Measurements from ENCODE around the gene ARHGEF7.

GRCh38 chr13:111156421-111156820 is 41.3 kb downstream of the ARHGEF7 start:
- TF ChIP-seq CTCF (IDR thresholded peaks at IDR 0.05; ENCODE audit: insufficient read depth, low read length, poor library complexity, severe bottlenecking): no peak
- no peak for TF ChIP-seq EZH2phosphoT487 (conservative IDR thresholded peaks at IDR 0.05; ENCODE audit: low read length)

All from SU-DHL-6 (cell line).